Measurements from ENCODE around the gene BCAP31. TPM values are rescaled to one million over a fixed set of nuclear protein-coding genes. Genes with fewer than 3 reads are reported as not detected.

The BCAP31 gene
- total and polyA plus RNA-seq, 2 of the 13 experiments (the other 11 are each of a cell fraction or from before 2014, with no cell fraction given): 139 to 178 TPM

GRCh38 chrX:153685156-153685536, 39.0 kb downstream of the BCAP31 start:
- Histone ChIP-seq H3K36me3 (replicated peaks in 1 of 2; ENCODE audit: control insufficient read depth in 1 of 2, insufficient read depth in 2 of 2, low read length in 2 of 2) (no peaks in the 10 kb centered on the region; a peak in 1 of 5 replicates), H3K9ac (ENCODE audit: insufficient read depth, low read depth, low read length) (peak overlapping the region; percentile 71), H4K20me1 (ENCODE audit: insufficient read depth, low read length) (peaks cover 8% of the 10 kb centered on the region), H3K4me2 (ENCODE audit: low read depth, low read length) (peak overlapping the region; percentile 74), H3K27me3 (ENCODE audit: control insufficient read depth in 1 of 2, insufficient read depth in 2 of 2, low read length in 2 of 2) (no peaks in the 10 kb centered on the region), H3K79me2 (ENCODE audit: insufficient read depth, low read length) (peaks cover 18% of the 10 kb centered on the region), H2AFZ (ENCODE audit: low read length) (no peak overlapping the region), H3K4me3 (replicated peaks in 1 of 3; ENCODE audit: insufficient read depth in 1 of 3, low read depth in 2 of 3, low read length in 3 of 3) (peak overlapping the region; percentile 54 to 73 (median 60)), H3K27ac (ENCODE audit: extremely low read length, insufficient read depth, low read length) (peak overlapping the region; percentile 76), H3K4me1 (ENCODE audit: insufficient read depth, low read length) (peaks cover 35% of the 10 kb centered on the region), H3K9me3 (ENCODE audit: low read length) (no peaks in the 10 kb centered on the region)
- DNase-seq (ENCODE audit: low spot score): no peak
- peak; percentile 20 for ATAC-seq
- in situ Hi-C loops (cut with HindIII; ENCODE audit: extremely low pct_ligation_motif_present, low pct_unique_long_range_greater_than_20kb) (no loop called here), intact Hi-C loops (cut with micrococcal nuclease; ENCODE audit: unreplicated experiment) (no loop called here)
- FAIRE-seq: no peak
- WGBS (ENCODE audit: low lambda C conversion rate): no CpG with 5 or more reads among the region's 21 CpGs
- TF ChIP-seq ZNF598 (CRISPR knock-in tag; IDR thresholded peaks at IDR 0.05; ENCODE audit: borderline replicate concordance) (peak; percentile 22; the same call in 1 of the 2 replicates), HNRNPL (IDR thresholded peaks at IDR 0.05; ENCODE audit: low read depth, low read length) (0 out of 2 replicates have a peak, but pooled peaks have one; percentile 54), ZNF687 (CRISPR knock-in tag; IDR thresholded peaks at IDR 0.05) (0 out of 2 replicates have a peak, but pooled peaks have one; percentile 3), RBFOX2 (IDR thresholded peaks at IDR 0.05; ENCODE audit: low read depth, low read length) (peak; percentile 72), LRRFIP1 (CRISPR knock-in tag; conservative IDR thresholded peaks at IDR 0.05) (no peak), AGO2 (optimal IDR thresholded peaks at IDR 0.05; ENCODE audit: low read depth, low read length) (peak; percentile 42)
- TF ChIP-seq, protein P1, sequence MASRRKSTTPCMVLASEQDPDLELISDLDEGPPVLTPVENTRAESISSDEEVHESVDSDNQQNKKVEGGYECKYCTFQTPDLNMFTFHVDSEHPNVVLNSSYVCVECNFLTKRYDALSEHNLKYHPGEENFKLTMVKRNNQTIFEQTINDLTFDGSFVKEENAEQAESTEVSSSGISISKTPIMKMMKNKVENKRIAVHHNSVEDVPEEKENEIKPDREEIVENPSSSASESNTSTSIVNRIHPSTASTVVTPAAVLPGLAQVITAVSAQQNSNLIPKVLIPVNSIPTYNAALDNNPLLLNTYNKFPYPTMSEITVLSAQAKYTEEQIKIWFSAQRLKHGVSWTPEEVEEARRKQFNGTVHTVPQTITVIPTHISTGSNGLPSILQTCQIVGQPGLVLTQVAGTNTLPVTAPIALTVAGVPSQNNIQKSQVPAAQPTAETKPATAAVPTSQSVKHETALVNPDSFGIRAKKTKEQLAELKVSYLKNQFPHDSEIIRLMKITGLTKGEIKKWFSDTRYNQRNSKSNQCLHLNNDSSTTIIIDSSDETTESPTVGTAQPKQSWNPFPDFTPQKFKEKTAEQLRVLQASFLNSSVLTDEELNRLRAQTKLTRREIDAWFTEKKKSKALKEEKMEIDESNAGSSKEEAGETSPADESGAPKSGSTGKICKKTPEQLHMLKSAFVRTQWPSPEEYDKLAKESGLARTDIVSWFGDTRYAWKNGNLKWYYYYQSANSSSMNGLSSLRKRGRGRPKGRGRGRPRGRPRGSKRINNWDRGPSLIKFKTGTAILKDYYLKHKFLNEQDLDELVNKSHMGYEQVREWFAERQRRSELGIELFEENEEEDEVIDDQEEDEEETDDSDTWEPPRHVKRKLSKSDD (CRISPR knock-in tag; IDR thresholded peaks at IDR 0.05; ENCODE audit: low read depth): no peak
- POLR2A ChIA-PET: interaction anchor here (1.0 to 1.2 kb wide), 2 partner anchors 10 to 62 kb away, joined by 3 to 4 read pairs; no protein-coding TSS in a partner anchor
- BruUV-seq (replicated peaks): no TSS peak
- CTCF ChIA-PET (ENCODE audit: low intra/inter-chr PET ratio, low total read pairs): no interaction called here

Measured in HepG2 (cell line).